ENCODE results near the gene CANT1.

GRCh38 chr17:79027274-79027924 is 17.8 kb upstream of the CANT1 start:
- TF ChIP-seq CTCF (IDR thresholded peaks at IDR 0.05) (no peak), POLR2A (IDR thresholded peaks at IDR 0.05) (no peak), POLR2AphosphoS5 (IDR thresholded peaks at IDR 0.05) (no peak)

All from breast epithelium (tissue), 3 donors.